GM10266 (cell line): Measurements from ENCODE around the gene CCDC93.

Experiments
- DNase-seq: peaks from one replicate; pipeline ENCODE4 v3.0.0; 2012; ENCODE audit errors: extremely low spot score
- TF ChIP-seq, protein P1 (sequence below): IDR thresholded peaks from 2 replicates; pipeline ENCODE4 v1.5.1; 2012; ENCODE audit warnings: mild to moderate bottlenecking, low read depth; ENCODE audit not compliant: control insufficient read depth, insufficient read depth; ENCODE audit errors: missing control alignments

The CCDC93 gene

DNA sequence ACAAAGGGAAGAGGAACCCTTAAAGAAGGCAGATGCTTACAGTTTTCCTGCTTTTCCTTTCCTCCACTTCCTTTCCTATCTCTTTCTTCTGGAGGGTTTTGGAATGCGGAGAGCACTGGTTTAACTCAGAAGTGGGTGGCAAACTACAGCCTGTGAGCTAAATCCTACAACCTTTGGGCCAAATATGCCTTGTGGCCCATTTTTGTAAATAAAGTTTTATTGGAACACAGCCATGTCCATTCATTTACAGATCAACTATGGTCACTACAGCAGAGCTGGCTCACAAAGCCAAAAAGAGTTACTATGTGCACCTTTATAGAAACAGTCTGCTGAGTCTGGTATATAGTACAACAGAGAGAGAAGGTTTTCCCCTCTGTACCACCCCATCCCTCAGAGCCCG is 69.1 kb downstream of the CCDC93 start:
- TF ChIP-seq, protein P1, sequence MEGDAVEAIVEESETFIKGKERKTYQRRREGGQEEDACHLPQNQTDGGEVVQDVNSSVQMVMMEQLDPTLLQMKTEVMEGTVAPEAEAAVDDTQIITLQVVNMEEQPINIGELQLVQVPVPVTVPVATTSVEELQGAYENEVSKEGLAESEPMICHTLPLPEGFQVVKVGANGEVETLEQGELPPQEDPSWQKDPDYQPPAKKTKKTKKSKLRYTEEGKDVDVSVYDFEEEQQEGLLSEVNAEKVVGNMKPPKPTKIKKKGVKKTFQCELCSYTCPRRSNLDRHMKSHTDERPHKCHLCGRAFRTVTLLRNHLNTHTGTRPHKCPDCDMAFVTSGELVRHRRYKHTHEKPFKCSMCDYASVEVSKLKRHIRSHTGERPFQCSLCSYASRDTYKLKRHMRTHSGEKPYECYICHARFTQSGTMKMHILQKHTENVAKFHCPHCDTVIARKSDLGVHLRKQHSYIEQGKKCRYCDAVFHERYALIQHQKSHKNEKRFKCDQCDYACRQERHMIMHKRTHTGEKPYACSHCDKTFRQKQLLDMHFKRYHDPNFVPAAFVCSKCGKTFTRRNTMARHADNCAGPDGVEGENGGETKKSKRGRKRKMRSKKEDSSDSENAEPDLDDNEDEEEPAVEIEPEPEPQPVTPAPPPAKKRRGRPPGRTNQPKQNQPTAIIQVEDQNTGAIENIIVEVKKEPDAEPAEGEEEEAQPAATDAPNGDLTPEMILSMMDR = no peak
- DNase-seq = no peak

DNA sequence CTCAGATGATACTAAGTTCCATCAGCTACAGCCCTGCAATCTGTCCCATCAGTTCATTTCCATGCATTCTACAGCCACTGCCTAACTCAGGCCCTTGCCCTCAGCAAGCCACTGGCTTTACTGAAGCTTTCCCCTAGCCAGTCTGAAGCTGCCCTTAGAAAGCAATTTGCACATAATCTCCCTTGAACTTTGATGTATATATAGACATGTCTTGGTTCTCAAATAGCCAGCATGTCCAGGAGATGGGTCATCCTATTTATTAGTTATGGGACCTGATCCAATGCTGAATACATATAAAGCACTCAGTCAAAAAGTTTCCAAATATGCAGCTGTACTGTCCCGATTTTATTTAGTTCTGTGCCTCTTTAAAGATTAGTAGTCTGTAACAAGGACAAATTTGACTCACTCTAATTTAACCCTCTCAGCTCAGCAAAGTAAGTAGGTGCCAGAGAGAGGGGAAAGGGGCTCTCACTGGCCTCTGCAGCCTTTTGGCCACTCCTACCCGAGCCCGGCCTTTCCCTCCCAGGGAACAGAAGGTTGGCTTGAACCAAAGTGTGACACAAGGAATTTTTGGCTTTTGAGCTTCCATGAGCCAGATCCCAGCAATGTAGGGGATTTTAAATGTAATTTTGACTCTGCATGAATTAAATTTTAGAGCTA is 70.7 kb downstream of the CCDC93 start:
- TF ChIP-seq, protein P1 = no peak
- DNase-seq = no peak

DNA sequence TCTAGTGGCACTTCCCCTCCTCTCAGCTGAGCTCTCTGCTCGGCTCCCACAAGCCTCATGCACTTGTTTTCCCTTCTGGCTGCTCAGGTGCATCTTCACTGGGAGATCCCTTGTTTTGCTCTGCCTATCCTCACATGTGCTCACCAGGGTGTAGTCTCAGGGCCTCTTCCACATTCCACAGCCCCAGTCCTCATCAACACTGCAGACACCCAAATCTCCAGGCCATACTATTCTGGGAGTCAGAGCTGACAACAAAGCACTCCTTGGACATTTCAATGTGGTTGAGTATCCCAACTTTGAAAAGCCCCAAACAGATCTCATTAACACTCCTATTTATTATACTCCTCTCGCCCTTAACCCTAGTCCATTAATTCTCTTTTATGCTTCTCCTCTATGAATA is 71.3 kb downstream of the CCDC93 start:
- TF ChIP-seq, protein P1 = no peak
- no peak for DNase-seq

DNA sequence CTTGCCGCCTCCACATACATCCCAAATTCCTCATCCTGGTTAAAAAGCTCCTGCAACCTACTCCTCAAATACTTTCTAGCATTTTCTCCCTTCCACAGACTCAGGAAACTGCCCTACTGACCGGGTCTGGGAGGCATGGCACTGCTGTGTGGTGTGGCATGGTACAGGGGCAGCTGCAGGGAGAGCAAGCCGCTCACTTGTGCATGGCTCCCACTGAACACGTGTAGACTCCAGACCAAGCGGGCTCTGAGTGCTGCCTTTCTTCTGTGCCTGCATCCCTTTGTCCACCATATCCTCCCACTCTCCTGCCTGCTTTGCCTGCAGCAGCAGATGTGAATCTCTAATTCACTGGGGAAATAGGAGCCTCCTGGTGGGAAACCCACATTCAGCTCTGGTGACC is 72.2 kb downstream of the CCDC93 start:
- DNase-seq = no peak
- TF ChIP-seq, protein P1 = no peak

DNA sequence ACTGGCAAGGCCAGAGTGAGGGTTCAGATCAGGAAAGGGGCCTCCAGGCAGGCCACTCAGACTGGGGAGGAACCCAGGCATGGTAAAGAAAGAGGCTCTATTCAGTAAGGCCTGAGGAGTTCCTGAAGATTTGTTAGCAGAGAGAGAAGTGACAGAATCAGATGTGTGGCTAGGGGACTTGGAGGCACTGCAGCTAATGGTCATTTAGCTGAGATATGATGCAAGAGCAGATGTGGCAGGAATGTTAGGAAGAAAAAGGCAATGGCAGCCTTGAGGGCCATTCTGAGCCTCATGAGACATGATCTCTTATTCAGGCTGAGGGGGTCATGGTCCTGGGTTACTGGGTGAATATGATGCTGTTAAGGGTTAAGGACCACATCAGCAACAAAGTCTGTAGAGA is 73.4 kb downstream of the CCDC93 start:
- TF ChIP-seq, protein P1 = no peak
- DNase-seq = no peak

DNA sequence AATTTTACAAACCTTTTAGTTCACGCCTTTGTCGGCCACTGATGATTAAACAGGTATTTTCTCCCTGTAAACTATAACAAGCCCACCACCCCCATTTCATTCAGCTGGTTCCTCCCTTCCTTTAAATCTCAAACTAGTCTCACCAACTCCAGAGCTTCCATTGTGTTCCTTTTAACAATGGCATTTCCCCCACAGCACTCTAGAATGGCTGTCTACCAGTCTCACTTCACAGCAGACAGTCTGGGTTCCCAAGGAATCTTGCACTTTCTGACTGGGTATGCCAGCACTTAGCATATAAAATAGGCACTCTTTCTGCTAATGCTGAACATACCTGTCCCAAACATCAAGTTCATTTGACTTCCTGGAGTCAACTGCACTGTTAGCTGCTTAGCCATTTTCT is 75.3 kb downstream of the CCDC93 start:
- TF ChIP-seq, protein P1 = no peak
- DNase-seq = no peak

DNA sequence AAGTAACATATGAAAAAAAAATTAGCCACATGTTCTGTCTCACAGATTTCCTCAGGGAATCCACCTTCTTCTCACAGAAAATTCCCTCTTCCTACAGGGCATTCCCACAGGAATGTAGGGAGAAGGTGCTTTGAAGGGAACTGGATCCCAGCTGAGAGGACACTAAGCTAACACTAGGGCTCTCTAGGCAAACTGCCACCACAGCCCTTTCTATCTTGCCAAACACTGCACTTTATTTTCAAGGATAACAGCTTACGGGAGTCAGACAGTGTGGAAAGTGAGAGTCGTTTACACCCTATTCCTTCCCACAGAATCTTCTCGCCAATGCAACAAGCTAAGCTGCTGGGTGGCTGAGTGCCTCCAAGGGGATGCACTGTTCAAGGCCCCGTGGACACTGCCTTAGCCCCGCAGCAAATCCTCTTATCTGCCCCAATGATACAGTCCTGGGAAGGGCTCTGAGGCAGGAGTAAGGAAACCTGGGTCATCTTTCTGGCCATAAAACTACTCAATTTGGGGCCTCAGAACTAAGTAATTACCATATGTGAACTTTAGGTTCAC is 76.9 kb downstream of the CCDC93 start:
- no peak for DNase-seq
- TF ChIP-seq, protein P1 = no peak
